Lower leg skin (tissue), 4 donors: ENCODE data around the gene NCKAP5. TPM values are rescaled to one million over a fixed set of nuclear protein-coding genes. Genes with fewer than 3 reads are reported as not detected.

ENCODE experiments used
- DNase-seq, 2 donors: peaks; one replicate each; pipeline ENCODE4 v3.0.0-alpha.2; 2019; ENCODE audit warnings: low spot score in 2 of 2
- H3K4me3 ChIP-seq: fragments of 200-600 bp; sonication (generic); 2 replicates; pipeline ENCODE4 v1.5.1; 2017; ENCODE audit warnings: mild to moderate bottlenecking, low read depth; ENCODE audit not compliant: poor library complexity, severe bottlenecking
- POLR2A ChIP-seq, 2 donors: fragments of 450-650 bp; IDR thresholded peaks; one replicate each; pipeline ENCODE4 v1.6.1; 2016 to 2017; ENCODE audit warnings: antibody characterized with exemption in 2 of 2, mild to moderate bottlenecking in 1 of 2, moderate library complexity in 1 of 2
- WGBS, 2 donors: methylation state at CpG; one replicate each; pipeline ENCODE4 v1.1.5; 2018; 5-methylcytosine and 5-hydroxymethylcytosine counted together
- intact Hi-C: fragments of 100-400 bp; cut with DNase I; formaldehyde crosslinking; loops from one replicate; pipeline ENCODE4 v1.15.0; 2023; ENCODE audit warnings: low total_unique reads
- total RNA-seq, 4 donors: library from RNA; depleted of rRNA; stranded (reverse); fragments of >200 nt; gene quantifications; one replicate each; pipeline ENCODE4 v1.1.0, GENCODE V29; 2016
- TF ChIP-seq, protein P1 (sequence below), 3 donors: fragments of 450-650 bp; IDR thresholded peaks; one replicate each; pipeline ENCODE4 v1.5.1; 2016; ENCODE audit warnings: antibody characterized with exemption in 3 of 3, mild to moderate bottlenecking in 3 of 3, moderate library complexity in 2 of 3

The NCKAP5 gene
- total RNA-seq, 4 donors from 2014 or later = 2.0 to 5.1 (median 3.6) TPM

DNA sequence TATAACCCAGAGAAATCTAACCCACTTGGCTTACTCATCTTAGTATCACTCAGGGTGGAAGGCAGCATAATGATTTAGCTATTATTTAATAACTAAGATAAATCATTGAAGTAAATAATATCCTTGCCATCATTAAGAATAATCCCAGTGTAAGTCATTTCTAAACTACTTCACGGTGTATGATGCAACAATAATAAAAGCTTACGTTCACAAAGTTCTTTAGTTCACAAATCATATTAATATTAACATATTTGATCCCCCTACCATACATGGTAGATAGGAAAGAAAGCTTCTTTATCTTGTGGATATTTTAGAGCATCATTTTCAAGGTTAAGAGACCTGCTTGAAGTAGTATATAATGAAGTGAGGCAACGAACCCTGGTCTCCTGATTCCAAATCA, 401.0 kb downstream of the NCKAP5 start:
- no peak overlapping the region for H3K4me3 ChIP-seq
- WGBS, 2 donors = 91% methylated on average over 3 of the region's 3 CpGs
- intact Hi-C loops = no loop called here
- no peak for DNase-seq
- no peak for TF ChIP-seq POLR2A (IDR thresholded peaks at IDR 0.05)
- TF ChIP-seq, protein P1, sequence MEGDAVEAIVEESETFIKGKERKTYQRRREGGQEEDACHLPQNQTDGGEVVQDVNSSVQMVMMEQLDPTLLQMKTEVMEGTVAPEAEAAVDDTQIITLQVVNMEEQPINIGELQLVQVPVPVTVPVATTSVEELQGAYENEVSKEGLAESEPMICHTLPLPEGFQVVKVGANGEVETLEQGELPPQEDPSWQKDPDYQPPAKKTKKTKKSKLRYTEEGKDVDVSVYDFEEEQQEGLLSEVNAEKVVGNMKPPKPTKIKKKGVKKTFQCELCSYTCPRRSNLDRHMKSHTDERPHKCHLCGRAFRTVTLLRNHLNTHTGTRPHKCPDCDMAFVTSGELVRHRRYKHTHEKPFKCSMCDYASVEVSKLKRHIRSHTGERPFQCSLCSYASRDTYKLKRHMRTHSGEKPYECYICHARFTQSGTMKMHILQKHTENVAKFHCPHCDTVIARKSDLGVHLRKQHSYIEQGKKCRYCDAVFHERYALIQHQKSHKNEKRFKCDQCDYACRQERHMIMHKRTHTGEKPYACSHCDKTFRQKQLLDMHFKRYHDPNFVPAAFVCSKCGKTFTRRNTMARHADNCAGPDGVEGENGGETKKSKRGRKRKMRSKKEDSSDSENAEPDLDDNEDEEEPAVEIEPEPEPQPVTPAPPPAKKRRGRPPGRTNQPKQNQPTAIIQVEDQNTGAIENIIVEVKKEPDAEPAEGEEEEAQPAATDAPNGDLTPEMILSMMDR (IDR thresholded peaks at IDR 0.05) = no peak

DNA sequence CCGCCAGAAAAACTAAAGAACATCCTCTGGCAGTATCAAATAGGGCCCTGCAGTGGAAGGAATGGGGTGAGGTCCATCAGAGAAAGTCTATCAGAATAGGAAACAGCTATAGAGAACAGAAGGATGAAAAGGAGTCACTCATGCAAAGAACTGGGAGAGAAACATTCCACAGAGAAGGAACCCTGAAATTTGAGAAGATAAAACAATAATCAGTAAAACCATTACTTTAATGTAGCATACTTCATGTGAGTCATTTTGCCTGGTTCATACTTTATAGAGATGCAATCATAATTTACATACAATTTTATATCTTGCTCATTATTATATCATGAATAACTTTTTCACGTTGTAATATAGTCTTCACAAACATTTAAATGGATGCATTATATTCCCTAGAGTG, 402.2 kb downstream of the NCKAP5 start:
- TF ChIP-seq POLR2A (IDR thresholded peaks at IDR 0.05) = no peak
- TF ChIP-seq, protein P1 (IDR thresholded peaks at IDR 0.05) = no peak
- DNase-seq = no peak
- H3K4me3 ChIP-seq = no peak overlapping the region
- WGBS, 2 donors = 71 to 76% methylated on average over 2 of the region's 2 CpGs
- intact Hi-C loops = no loop called here

DNA sequence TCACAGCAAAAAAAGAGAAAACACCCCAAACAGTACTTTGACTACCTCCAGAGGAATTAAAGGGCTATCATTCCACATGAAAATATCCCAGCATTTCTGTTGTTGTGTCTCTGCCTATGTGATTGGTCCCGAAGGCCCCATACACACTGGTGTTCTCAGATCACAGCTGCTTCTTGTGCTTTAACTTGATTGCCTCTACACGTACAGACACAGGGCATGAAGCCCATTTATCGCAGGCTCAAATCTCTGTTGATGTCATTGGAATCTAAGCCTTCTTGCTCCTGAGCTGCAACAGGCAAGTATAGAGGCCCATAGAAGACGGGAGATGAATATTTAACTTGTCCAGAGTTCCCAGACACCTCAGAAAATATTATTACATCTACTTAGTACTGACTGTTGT, 405.2 kb downstream of the NCKAP5 start:
- no peak for DNase-seq
- H3K4me3 ChIP-seq = no peak overlapping the region
- WGBS, 2 donors = 56 to 63% methylated on average over 4 of the region's 4 CpGs
- no peak for TF ChIP-seq POLR2A (IDR thresholded peaks at IDR 0.05)
- TF ChIP-seq, protein P1 (IDR thresholded peaks at IDR 0.05) = no peak
- intact Hi-C loops = no loop called here

DNA sequence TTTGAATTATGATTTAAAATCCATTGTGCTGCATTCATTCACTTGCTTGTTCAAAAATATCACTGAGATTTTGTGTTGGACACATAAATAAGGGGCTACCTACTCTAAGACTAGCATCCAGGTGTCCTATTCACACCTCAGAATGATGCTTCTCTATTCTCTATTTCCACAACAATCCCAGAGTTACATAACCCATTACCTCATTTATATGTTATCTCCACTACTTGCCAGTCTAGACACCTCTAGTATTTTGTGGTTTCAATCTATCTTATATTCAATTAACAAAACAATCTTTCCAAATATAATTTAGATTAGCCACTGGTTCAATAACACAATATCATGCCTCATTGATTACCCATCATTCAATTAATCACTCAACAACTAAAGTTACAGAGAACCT, 409.8 kb downstream of the NCKAP5 start:
- no peak for DNase-seq
- TF ChIP-seq, protein P1 (IDR thresholded peaks at IDR 0.05) = no peak
- no peak for TF ChIP-seq POLR2A (IDR thresholded peaks at IDR 0.05)
- intact Hi-C loops = no loop called here
- no peak overlapping the region for H3K4me3 ChIP-seq

DNA sequence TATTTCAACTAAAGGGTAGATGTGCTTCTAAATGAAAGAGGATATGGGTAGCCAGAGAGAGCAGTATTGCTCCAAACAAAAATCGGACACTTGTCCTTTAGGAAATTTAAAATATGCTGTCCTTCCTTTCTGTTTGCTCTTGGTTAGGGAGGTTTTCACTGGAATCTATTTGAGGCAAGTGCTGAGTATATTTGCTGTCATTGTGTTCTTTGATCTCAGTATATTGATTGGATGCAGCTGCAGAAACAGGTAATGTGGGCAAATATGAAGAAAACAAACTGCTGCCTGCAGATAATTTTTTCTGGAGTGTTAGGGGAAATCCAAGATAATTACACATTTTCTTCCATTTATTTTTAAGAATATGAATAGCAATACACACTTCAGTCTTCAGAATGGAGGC, 410.2 kb downstream of the NCKAP5 start:
- TF ChIP-seq, protein P1 (IDR thresholded peaks at IDR 0.05) = no peak
- no peak for TF ChIP-seq POLR2A (IDR thresholded peaks at IDR 0.05)

DNA sequence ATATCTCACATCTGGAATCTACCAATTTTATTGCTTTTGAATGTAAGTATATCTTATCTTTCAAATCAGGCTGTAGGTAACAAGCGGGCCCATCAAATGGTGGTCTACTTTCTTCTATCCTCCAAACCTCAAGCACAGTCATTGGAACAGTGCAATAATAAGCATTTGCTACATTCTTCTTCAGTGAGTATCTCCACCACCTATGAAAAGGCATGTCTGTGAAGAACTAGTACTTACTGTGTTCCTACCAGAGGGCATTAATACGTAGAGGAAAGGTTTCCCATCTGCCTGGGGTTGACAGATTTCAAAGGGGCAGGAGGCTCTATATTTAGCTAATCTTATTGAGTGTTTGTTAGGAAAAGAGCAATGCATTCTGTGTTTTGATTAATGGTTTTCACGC, 411.1 kb downstream of the NCKAP5 start:
- 89 to 95% methylated on average over 3 of the region's 3 CpGs for WGBS, 2 donors
- TF ChIP-seq POLR2A (IDR thresholded peaks at IDR 0.05) = no peak
- TF ChIP-seq, protein P1 (IDR thresholded peaks at IDR 0.05) = no peak
- intact Hi-C loops = no loop called here
- no peak overlapping the region for H3K4me3 ChIP-seq
- DNase-seq = no peak

More for the DNA sequence above, 410.2 kb downstream of the NCKAP5 start:
- H3K4me3 ChIP-seq = no peak overlapping the region
- intact Hi-C loops = no loop called here
- WGBS, 2 donors = 51 to 88% methylated on average over 1 of the region's 1 CpG
- no peak for DNase-seq
